Thyroid gland (tissue), 4 donors: Measurements from ENCODE around the gene PLEKHA4.

Experiments
- POLR2A ChIP-seq, 2 donors: fragments of 450-650 bp; IDR thresholded peaks; one replicate each; pipeline ENCODE4 v1.6.1; 2017; ENCODE audit warnings: antibody characterized with exemption in 2 of 2, mild to moderate bottlenecking in 2 of 2, moderate library complexity in 1 of 2
- TF ChIP-seq, protein P1 (sequence below), 6 experiments: fragments of 200-600 bp in 3 of 6; fragments of 450-650 bp in 3 of 6; sonication (generic) in 3 of 6; IDR thresholded peaks; one replicate each; pipeline ENCODE4 v1.5.1; 2016 to 2019; ENCODE audit warnings: antibody characterized with exemption in 6 of 6, mild to moderate bottlenecking in 2 of 6, inconsistent platforms in 1 of 6, moderate library complexity in 1 of 6

GRCh38 chr19:48897181-48897580 lies 28.8 kb upstream of the PLEKHA4 start:
- TF ChIP-seq, protein P1, sequence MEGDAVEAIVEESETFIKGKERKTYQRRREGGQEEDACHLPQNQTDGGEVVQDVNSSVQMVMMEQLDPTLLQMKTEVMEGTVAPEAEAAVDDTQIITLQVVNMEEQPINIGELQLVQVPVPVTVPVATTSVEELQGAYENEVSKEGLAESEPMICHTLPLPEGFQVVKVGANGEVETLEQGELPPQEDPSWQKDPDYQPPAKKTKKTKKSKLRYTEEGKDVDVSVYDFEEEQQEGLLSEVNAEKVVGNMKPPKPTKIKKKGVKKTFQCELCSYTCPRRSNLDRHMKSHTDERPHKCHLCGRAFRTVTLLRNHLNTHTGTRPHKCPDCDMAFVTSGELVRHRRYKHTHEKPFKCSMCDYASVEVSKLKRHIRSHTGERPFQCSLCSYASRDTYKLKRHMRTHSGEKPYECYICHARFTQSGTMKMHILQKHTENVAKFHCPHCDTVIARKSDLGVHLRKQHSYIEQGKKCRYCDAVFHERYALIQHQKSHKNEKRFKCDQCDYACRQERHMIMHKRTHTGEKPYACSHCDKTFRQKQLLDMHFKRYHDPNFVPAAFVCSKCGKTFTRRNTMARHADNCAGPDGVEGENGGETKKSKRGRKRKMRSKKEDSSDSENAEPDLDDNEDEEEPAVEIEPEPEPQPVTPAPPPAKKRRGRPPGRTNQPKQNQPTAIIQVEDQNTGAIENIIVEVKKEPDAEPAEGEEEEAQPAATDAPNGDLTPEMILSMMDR (IDR thresholded peaks at IDR 0.05), result no peak
- no peak for TF ChIP-seq POLR2A (IDR thresholded peaks at IDR 0.05)
